Measurements from ENCODE around the gene SYNGR2. TPM values are rescaled to one million over a fixed set of nuclear protein-coding genes. Genes with fewer than 3 reads are reported as not detected.
A peak's percentile ranks its signal among the peaks of the same experiment; 100 is the strongest.

The SYNGR2 gene
- polyA plus RNA-seq (2013, experiment 1 of 2; ENCODE audit: insufficient read length), result 12.0 TPM
- 15.5 TPM for polyA plus RNA-seq (2013, experiment 2 of 2; ENCODE audit: insufficient read length)

DNA sequence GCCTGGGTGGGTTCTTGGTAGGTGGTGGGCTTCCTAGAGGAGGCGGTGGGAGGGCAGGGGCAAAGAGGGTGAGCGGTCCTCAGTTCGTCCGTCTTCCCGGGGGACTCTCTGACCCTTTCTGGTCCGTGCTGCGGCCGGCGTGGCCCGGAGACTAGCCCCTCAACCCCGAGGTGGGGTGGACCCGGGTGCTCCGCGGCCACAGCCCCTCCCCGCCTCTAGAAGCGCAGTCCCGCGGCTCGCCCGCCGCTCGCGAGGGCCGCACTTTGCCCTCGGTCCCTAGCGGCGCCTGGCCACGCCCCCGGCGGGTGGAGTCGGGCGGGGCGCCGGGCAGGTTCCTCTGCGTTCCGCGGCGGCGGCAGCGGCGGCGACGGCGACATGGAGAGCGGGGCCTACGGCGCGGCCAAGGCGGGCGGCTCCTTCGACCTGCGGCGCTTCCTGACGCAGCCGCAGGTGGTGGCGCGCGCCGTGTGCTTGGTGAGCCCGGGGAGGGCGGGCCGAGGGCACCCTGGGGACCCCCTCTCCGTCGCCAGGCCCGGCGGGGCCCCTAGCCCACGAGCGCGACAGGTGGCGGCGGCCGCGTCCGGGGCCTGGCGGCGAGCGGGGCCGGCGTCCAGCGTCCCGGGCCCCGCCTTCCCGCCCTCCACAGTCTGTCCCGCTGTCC is at the start of gene SYNGR2:
Gene SYNGR2 (plus strand): TSS at position 340 of the 661 bp plus-strand sequence. CDS start 36 bp downstream, at position 376.
- peak; percentile 47 for DNase-seq

DNA sequence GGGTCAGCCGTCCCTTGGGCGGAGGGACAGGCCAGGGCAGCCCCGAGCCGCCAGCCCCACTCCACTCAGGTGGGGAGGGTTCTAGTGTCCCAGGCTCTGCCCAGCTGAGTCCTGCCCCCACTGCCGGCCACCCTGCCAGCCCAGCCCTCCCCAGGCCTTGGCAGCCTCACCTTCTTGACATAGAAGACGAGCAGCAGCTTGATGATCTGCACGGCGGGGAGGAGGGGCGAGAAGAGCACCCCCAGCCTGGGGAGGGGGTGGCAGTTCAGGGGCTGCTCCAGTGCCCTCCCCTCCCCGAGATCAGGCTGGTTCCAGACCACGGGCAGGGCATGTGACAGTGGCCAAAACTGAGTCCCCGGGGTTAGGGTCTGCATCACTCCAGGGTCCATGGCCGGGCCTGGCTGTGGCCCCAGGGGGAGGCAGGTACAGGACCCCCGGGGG is 49.6 kb upstream of the SYNGR2 start:
- DNase-seq, result no peak

GRCh38 chr17:78120537-78120936 is 47.8 kb upstream of the SYNGR2 start:
- DNase-seq, result no peak

- DNase-seq, result no peak
These were observed 47.2 kb upstream of the SYNGR2 start for GRCh38 chr17:78120971-78121800.

DNA sequence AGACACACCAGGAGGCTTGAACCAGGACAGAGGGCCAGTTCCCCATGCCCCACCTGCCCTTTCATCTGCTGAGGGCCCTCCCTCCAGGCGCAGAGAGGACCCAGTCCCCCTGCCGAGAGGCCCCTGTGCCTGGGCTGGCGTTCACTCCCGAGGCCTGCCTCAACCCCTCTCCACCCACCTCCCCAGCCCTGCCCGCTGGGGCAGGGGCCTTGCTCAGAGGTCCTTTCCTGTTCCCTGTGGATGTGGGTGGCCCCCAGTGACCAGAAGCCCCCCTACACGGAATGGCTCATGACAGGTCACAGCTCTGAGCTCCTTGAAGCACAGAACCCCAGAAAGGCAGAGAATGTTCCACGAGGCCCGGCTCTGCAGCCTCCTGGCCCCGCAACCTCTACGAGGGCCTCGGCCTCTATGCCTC is 46.6 kb upstream of the SYNGR2 start:
- no peak for DNase-seq

DNA sequence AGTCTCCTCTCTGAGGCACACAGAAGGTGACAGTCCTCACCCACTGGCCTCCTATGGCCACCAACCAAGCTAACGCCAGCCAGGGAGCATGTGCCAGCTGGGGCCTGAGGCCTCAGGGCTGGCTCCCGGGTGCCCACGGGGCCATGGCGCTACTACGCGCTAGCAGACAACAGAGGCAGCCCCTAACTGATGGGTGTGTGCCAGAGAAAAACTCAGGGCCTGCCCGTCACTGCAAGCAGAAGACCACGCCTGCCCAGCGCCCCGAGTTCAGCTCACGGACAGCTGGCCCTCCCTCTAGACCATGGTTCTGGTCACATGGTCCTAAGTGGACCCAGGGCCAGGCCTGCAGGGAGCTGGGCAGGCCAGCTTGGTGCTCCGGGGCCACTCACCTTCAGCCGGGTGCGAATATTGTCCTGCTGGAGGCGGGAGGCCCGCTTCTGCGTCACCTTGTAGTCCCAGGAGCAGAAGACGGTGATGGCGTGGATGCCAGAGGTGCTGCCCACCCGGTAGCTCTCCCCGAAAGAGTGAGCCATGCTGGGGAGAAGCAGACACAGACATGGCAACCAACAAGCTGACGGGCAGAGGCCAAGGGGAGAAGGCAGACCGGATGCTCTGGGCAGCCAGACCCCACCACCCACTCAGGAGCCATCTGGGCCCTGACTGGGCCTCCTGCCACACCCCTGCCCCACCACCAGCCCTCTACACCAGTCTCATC is 46.0 kb upstream of the SYNGR2 start:
- no peak for DNase-seq

DNA sequence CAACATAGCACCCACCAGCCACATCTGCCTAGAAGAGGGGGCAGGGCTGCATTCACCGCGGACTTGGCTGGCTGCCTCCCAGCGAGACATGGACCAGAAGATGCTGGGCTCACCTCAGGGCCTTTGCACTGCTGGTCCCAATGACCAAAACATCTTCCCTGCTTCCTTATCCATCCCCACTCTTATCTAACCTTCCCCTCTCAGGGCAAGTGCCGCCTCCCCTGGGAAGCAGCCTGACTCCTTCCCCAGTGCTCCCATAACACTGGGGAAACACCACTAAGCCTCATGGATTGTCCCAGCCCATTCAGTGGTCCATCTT is 45.5 kb upstream of the SYNGR2 start:
- no peak for DNase-seq

DNA sequence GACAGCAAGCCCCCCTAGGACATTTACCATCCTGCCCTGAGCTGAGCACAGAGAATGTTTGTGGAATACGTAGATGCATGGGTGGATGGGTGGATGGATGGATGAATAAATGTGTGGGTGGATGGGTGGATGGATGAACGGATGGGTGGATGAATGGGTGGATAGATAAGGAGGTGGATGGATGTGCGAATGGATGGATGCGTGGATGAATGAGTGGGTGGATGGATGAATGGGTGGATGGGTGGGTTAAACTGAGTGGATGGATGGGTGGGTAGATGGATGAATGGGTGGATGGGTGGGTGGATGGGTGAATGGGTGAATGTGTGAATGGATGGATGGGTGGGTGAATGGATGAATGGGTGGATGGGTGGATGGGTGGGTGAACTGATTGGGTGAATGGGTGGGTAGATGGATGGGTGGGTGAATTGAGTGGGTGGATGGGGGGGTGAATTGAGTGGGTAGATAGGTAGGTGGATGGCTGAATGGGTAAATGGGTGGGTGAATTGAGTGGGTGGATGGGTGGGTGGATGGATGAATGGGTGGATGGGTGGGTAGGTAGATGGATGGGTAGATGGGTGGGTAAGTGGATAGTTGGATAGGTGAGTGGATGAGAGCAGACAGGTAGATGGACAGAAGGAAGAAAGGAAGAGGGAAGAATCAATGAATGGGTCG is 45.0 kb upstream of the SYNGR2 start:
- no peak for DNase-seq

DNA sequence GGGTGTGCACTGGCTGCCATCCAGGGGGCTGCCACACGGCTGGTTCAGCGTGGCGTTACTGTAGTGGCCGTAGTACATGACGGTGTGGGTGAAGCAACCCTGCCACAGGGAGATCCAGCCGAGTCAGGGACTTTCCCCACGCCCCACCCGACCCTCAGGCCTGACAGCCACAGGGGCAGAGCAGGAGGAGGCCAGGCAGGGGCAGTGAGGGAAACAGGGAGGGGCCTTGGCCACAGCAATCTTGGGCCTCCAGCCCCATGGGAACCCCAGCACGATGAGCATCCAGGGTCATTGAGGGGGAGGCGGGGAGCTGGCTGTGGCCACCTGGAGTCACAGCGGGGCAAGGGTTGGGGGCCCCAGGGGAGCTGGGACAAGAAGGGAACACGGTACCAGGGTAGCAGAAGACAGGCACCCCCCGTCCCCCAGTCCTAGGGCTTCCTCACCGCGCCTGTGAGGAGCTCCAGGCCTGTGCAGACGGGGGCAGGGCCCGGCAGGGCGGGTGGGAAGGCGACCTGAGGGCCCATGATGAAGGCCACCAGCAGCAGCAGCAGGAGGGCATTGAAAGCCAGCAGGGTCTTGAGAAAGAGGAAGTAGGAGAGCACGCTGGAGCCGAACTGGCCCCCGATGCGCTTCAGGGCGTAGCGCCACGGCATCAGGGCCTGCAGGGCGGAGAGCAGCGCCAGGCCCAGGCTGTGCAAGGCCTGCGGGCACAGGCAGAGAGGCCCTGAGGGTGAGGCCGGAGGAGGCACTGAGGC is 44.1 kb upstream of the SYNGR2 start:
- no peak for DNase-seq

GRCh38 chr17:78124836-78125137 is 43.6 kb upstream of the SYNGR2 start:
- no peak for DNase-seq

- no peak for DNase-seq
These were observed 43.1 kb upstream of the SYNGR2 start for GRCh38 chr17:78125138-78125913.

- no peak for DNase-seq
These were observed 42.1 kb upstream of the SYNGR2 start for GRCh38 chr17:78125976-78126894.

- DNase-seq, result no peak
These were observed 41.5 kb upstream of the SYNGR2 start for GRCh38 chr17:78126895-78127238.

GRCh38 chr17:78127239-78127887 is 41.0 kb upstream of the SYNGR2 start:
- DNase-seq, result no peak

DNA sequence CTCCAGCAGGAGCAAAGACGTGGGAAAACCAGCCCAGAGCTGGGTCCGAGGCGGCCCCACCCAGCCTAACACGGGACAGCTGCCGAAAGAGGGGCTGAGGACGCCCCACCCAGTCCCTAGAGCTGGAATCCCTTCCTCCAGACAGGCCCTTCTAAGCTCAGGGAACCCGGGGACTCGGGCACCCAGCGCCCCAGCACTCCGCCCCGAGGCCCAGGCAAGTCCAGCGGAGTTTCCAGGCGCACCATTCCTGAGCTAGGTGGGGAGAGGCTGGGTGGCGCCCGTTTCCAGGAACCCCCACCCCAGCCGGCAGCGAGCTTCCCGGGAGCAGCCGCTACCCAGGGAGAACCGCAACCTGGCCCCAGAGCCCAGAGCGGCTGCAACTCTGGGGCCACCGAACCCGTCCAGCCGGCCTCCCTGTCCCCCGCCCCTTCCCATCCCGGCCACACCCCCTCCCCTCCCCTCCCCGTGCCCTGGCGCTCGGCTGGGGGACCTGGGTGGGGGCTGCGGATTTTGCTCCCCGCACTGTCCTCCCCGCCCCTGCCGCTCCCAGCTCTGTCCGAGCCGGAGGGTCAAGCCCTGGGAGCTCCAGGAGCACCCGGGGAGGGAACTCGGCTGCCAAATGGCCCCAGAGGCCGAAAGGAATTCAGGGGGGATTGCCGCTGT is 40.4 kb upstream of the SYNGR2 start:
- no peak for DNase-seq

DNA sequence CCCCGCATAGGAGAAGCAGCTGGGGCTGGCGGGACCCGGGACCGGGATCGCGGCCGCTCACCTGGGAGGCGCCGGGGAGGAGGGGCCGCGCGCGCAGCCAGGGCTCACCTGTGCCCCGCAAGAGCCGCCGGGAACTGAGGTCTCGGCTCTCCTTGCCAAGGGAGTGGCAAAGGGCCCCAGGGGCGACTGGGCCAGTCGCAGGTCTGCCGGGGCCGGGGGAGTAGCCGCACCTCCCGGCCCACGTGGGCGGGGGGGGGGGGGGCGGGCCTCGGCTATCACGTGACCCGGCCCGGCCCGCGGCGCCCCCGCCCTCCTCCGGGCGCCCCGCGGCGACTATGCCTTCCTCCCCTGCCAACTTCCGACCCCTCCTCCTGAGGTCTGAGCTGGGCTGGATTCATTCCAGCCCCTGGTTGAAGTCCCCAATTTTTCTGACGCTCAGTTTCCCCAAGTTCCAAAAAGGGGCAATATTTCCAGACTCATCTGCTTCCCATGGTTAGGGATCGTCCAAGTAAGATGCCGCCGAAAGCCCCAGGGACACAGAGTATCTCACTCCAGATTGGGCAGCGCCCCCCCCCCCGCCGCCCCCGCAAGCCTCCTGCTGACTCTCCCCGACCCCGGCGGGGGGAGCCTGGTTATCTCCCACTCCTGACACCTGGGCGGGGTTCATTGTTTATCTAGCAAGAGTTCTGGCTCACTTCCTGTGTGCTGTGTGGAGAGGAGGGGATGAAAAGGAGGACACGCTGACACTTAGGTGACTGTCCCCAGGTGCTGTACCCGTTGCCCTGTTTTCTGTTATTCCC is 39.6 kb upstream of the SYNGR2 start, which contains the start of gene TMC6:
Gene TMC6 (minus strand): TSS at position 205 of the 800 bp plus-strand sequence. CDS start 1,923 bp downstream, outside the sequence.
- DNase-seq, result peak; percentile 15

DNA sequence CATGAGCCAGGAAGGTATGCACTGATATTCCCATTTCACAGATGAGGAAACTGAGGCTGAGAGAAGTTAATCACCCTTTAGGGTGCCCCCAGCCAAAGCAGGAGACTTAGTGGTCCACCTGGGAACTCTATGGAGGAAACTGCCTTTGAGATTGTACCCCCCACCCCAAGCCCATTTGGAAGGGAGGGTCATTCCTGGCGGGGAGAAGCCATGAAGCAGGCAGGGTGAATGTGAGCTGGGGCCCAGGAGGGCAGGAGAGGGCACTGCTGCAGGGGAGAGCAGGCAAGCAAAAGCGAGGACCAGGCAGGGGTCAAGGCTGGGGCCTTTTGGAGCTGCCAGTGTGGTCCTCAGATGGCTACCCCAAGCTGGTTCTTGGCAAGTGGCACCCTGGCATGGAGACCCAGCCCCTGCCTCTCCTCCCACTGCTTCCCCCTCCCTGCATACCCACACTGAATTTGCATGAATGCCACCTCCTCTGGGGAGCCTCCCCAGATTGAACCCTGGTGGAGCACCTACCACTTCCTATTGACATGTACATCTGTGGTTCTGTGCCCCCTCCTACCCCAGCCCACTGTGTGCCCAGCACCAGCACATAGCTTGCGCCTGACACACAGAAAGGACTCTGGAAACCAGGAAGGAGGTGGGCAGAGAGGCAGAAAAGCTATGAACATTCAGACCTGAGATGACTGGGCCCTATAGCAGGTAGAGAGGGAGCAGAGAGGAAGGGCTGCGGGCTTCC is 38.9 kb upstream of the SYNGR2 start:
- no peak for DNase-seq

GRCh38 chr17:78130090-78130436 is 38.3 kb upstream of the SYNGR2 start:
- no peak for DNase-seq

Measured in fibroblast of skin of scalp (primary cell).